ENCODE data around the gene KRTAP10-3.

Gene KRTAP10-3

GRCh38 chr21:44539991-44540666, 18.5 kb downstream of the KRTAP10-3 start, which contains the start of gene KRTAP10-1:
KRTAP10-1 (minus strand) TSS chr21:44540195; CDS start chr21:44540150, 45 bp downstream.
- in situ Hi-C loops (cut with MboI; ENCODE audit: low pct_unique_long_range_greater_than_20kb, low sequenced_read_pairs, unreplicated experiment) = no loop called here

DNA sequence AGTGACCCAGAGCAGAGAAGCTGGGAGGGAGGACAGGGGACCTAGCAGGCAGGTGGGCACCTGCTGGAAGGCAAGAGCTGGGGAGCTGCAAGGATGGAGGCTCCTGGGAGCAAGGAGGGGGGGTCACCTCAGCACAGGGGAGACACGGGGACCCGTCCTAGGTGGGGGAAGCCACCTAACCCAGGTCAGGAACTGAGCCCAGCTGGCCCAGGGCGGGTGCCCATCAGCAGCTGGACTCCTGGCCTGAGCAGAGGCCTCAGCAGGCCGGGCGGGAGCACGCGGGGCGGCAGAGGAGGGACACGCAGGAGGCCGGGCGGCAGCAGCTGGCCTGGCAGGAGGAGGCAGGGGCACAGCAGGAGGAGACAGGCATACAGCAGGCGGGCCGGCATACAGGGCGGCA, 19.5 kb downstream of the KRTAP10-3 start:
- TF ChIP-seq, protein P1, sequence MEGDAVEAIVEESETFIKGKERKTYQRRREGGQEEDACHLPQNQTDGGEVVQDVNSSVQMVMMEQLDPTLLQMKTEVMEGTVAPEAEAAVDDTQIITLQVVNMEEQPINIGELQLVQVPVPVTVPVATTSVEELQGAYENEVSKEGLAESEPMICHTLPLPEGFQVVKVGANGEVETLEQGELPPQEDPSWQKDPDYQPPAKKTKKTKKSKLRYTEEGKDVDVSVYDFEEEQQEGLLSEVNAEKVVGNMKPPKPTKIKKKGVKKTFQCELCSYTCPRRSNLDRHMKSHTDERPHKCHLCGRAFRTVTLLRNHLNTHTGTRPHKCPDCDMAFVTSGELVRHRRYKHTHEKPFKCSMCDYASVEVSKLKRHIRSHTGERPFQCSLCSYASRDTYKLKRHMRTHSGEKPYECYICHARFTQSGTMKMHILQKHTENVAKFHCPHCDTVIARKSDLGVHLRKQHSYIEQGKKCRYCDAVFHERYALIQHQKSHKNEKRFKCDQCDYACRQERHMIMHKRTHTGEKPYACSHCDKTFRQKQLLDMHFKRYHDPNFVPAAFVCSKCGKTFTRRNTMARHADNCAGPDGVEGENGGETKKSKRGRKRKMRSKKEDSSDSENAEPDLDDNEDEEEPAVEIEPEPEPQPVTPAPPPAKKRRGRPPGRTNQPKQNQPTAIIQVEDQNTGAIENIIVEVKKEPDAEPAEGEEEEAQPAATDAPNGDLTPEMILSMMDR (IDR thresholded peaks at IDR 0.05; ENCODE audit: extremely low read depth, insufficient read depth, missing control alignments) = no peak
- in situ Hi-C loops (cut with MboI; ENCODE audit: low pct_unique_long_range_greater_than_20kb, low sequenced_read_pairs, unreplicated experiment) = no loop called here
- no peak for DNase-seq (ENCODE audit: low spot score)

More at GRCh38 chr21:44539991-44540666, 18.5 kb downstream of the KRTAP10-3 start, which contains the start of gene KRTAP10-1:
- TF ChIP-seq, protein P1 (IDR thresholded peaks at IDR 0.05; ENCODE audit: extremely low read depth, insufficient read depth, missing control alignments) = no peak
- DNase-seq (ENCODE audit: low spot score) = no peak

DNA sequence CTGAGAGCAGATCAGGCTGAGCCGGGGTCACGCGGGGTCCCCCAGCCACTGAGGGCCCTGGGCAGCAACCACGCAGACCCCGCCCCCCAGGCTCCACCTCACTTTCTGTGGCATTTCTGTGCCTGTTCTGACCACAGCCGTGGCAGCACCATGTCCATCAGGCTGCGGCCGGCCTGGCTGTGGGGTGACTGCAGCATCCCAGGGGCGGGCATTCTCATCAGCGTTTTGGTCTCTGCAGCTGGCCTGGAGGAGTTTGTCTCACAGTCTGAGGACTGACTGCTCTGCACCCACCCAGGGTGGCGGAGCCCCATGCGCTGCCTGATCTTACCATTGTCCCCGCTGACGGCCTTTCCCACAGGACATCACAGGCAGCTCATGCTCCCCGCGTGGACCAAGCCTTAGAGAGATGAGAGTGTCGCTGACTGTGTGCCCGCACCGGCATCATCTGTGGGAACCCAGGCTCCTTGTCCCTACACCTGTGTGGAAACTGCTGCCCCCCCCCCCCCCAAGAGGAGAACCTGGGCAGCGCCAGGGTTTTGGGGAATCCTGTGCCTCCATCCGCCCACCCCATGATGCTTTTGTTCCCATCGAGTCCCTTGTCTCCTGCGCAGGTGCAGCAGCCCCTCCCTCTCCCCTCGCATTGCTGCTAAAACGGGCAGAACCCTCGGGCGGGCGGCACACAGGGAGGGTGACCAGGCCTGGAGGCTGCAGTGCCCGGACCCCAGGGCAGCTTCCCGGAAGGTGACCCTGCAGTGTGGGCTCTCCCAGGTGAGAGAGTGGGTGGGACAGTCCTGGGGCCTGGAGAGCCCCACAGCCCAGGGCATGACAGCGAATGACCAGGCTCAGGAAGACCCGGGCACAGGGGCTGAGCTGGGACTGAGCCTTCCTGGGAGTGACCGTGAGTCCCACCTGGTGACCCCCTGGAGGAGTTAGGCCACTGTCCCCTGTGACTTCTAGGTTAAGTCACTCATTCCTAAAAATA, 20.4 kb downstream of the KRTAP10-3 start:
- DNase-seq (ENCODE audit: low spot score) = no peak
- in situ Hi-C loops (cut with MboI; ENCODE audit: low pct_unique_long_range_greater_than_20kb, low sequenced_read_pairs, unreplicated experiment) = no loop called here
- TF ChIP-seq, protein P1 (IDR thresholded peaks at IDR 0.05; ENCODE audit: extremely low read depth, insufficient read depth, missing control alignments) = no peak

- no peak for DNase-seq (ENCODE audit: low spot score)
- TF ChIP-seq, protein P1 (IDR thresholded peaks at IDR 0.05; ENCODE audit: extremely low read depth, insufficient read depth, missing control alignments) = no peak
- in situ Hi-C loops (cut with MboI; ENCODE audit: low pct_unique_long_range_greater_than_20kb, low sequenced_read_pairs, unreplicated experiment) = no loop called here
These were observed 22.6 kb downstream of the KRTAP10-3 start for GRCh38 chr21:44535963-44536362.

GRCh38 chr21:44534688-44535087, 23.9 kb downstream of the KRTAP10-3 start:
- TF ChIP-seq, protein P1 (IDR thresholded peaks at IDR 0.05; ENCODE audit: extremely low read depth, insufficient read depth, missing control alignments) = no peak
- in situ Hi-C loops (cut with MboI; ENCODE audit: low pct_unique_long_range_greater_than_20kb, low sequenced_read_pairs, unreplicated experiment) = no loop called here

DNA sequence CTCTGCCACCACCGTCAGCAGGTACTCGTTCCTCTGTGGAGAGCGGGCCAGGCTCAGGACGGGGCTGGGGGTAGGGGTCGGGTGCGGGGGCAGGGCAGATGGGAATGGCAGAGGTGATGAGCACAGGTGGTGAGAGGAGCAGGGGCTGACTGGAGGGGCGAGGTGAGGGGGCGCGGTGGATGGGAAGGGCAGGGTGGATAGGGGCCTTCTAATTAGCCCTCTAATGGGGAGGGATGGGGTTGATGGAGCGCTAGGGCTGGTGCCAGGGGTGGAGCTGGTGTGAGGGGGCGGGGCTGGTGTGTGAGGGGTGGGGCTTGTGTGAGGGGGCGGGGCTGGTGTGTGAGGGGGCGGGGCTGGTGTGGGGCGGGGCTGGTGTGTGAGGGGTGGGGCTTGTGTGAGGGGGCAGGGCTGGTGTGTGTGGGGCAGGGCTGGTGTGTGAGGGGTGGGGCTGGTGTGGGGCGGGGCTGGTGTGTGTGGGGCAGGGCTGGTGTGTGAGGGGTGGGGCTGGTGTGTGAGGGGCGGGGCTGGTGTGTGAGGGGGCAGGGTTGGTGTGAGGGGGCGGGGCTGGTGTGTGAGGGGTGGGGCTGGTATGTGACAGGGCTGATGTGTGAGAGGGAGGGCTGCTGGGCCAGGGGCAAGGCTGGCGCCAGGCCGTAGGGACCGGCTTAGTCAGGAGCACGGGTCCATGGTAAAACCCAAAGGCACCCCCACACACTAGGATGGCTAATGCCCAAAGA, 24.5 kb downstream of the KRTAP10-3 start:
- no peak for DNase-seq (ENCODE audit: low spot score)
- TF ChIP-seq, protein P1 (IDR thresholded peaks at IDR 0.05; ENCODE audit: extremely low read depth, insufficient read depth, missing control alignments) = no peak
- in situ Hi-C loops (cut with MboI; ENCODE audit: low pct_unique_long_range_greater_than_20kb, low sequenced_read_pairs, unreplicated experiment) = no loop called here

More at GRCh38 chr21:44534688-44535087, 23.9 kb downstream of the KRTAP10-3 start:
- DNase-seq (ENCODE audit: low spot score) = no peak

Data from GM13977 (cell line).